ENCODE results near the gene DNAH7. TPM values are rescaled to one million over a fixed set of nuclear protein-coding genes. Genes with fewer than 3 reads are reported as not detected.

Gene DNAH7
- total and polyA plus RNA-seq, 2 of the 13 experiments (the other 11 are each of a cell fraction or from before 2014, with no cell fraction given), result 0.09 TPM; not detected in 1

GRCh38 chr2:196068271-196069209 lies at the start of gene DNAH7 (continued):
- TF ChIP-seq AKNA (CRISPR knock-in tag; IDR thresholded peaks at IDR 0.05; ENCODE audit: borderline replicate concordance), result 0 out of 2 replicates have a peak, but pooled peaks have one; percentile 34
- TF ChIP-seq ZNF382 (CRISPR knock-in tag; IDR thresholded peaks at IDR 0.05; ENCODE audit: borderline replicate concordance), result no peak
- TF ChIP-seq TFE3 (CRISPR knock-in tag; IDR thresholded peaks at IDR 0.05), result 0 out of 2 replicates have a peak, but pooled peaks have one; percentile 17
- peak; percentile 84; the same call in 1 of the 2 replicates for TF ChIP-seq ZNF296 (CRISPR knock-in tag; conservative IDR thresholded peaks at IDR 0.05)
- no peak for TF ChIP-seq FIP1L1 (IDR thresholded peaks at IDR 0.05; ENCODE audit: borderline replicate concordance, insufficient read depth, low read depth, low read length)
- TF ChIP-seq ZNF251 (CRISPR knock-in tag; IDR thresholded peaks at IDR 0.05), result no peak
- TF ChIP-seq ZNF737 (CRISPR knock-in tag; IDR thresholded peaks at IDR 0.05; ENCODE audit: borderline replicate concordance), result peak; percentile 88; the same call in 1 of the 2 replicates
- no peak for TF ChIP-seq PITX1 (CRISPR knock-in tag; IDR thresholded peaks at IDR 0.05)
- 0 out of 2 replicates have a peak, but pooled peaks have one; percentile 47 for TF ChIP-seq DNMT3B (CRISPR knock-in tag; conservative IDR thresholded peaks at IDR 0.05)
- peak; percentile 39; the same call in 1 of the 2 replicates for TF ChIP-seq FOXC1 (CRISPR knock-in tag; IDR thresholded peaks at IDR 0.05; ENCODE audit: borderline replicate concordance)
- TF ChIP-seq ZNF878 (CRISPR knock-in tag; IDR thresholded peaks at IDR 0.05), result peak; percentile 54; the same call in 1 of the 2 replicates
- TF ChIP-seq SRF (IDR thresholded peaks at IDR 0.05; ENCODE audit: low read depth, low read length), result peak; percentile 79
- no peak for TF ChIP-seq EP300 (IDR thresholded peaks at IDR 0.05; ENCODE audit: low read depth in 2 of 2, low read length in 2 of 2)
- no peak for TF ChIP-seq EP300 (CRISPR knock-in tag; IDR thresholded peaks at IDR 0.05; ENCODE audit: borderline replicate concordance)
- peak; percentile 54; the same call in 1 of the 2 replicates for TF ChIP-seq MEIS2 (CRISPR knock-in tag; IDR thresholded peaks at IDR 0.05)
- TF ChIP-seq SETDB1 (CRISPR knock-in tag; IDR thresholded peaks at IDR 0.05; ENCODE audit: borderline replicate concordance), result no peak
- TF ChIP-seq SP2 (CRISPR knock-in tag; IDR thresholded peaks at IDR 0.05), result no peak; the same call in 1 of the 2 replicates
- TF ChIP-seq ZNF891 (CRISPR knock-in tag; IDR thresholded peaks at IDR 0.05), result peak; percentile 91; the same call in 1 of the 2 replicates
- no peak for TF ChIP-seq NFE2L2 (IDR thresholded peaks at IDR 0.05; ENCODE audit: low read length)

All from HepG2 (cell line).